ENCODE results near the gene LAMA2. TPM values are rescaled to one million over a fixed set of nuclear protein-coding genes. Genes with fewer than 3 reads are reported as not detected.

Gene LAMA2
- total RNA-seq, 1 experiment from 2014 or later = 8.2 TPM

GRCh38 chr6:128979071-128979470 lies 96.1 kb downstream of the LAMA2 start:
- Histone ChIP-seq H3K4me2 (ENCODE audit: low read length) (no peak overlapping the region), H3K4me3 (replicated peaks in 1 of 2; ENCODE audit: low read depth in 1 of 2, low read length in 2 of 2) (no peak overlapping the region), H3K27me3 (ENCODE audit: insufficient read depth, low read length) (no peaks in the 10 kb centered on the region), H3K9me2 (ENCODE audit: insufficient read depth) (no peaks in the 10 kb centered on the region), H3K4me1 (ENCODE audit: control insufficient read depth in 1 of 2, insufficient read depth in 2 of 2, low read length in 2 of 2) (no peaks in the 10 kb centered on the region), H3K9me3 (ENCODE audit: control insufficient read depth in 1 of 2, insufficient read depth in 1 of 2, low read depth in 1 of 2, low read length in 2 of 2) (no peaks in the 10 kb centered on the region), H3K27ac (ENCODE audit: low read depth, low read length) (no peak overlapping the region), H3K9ac (ENCODE audit: low read length) (no peak overlapping the region), H2AFZ (ENCODE audit: low read depth, low read length, poor library complexity, severe bottlenecking) (no peak overlapping the region), H3K79me2 (ENCODE audit: insufficient read depth, low read length) (no peaks in the 10 kb centered on the region), H4K20me1 (ENCODE audit: insufficient read depth) (no peaks in the 10 kb centered on the region), H3K36me3 (ENCODE audit: control insufficient read depth in 1 of 2, insufficient read depth in 2 of 2, low read length in 2 of 2) (no peaks in the 10 kb centered on the region)
- BruUV-seq (replicated peaks) = no TSS peak
- TF ChIP-seq POLR2AphosphoS5 (IDR thresholded peaks at IDR 0.05; ENCODE audit: low read depth, low read length) = no peak
- TF ChIP-seq TCF7L2 (IDR thresholded peaks at IDR 0.05; ENCODE audit: borderline replicate concordance, extremely low read depth, insufficient read depth, insufficient read length) = no peak
- no peak for TF ChIP-seq SRF (IDR thresholded peaks at IDR 0.05; ENCODE audit: low read depth)
- TF ChIP-seq EZH2 (IDR thresholded peaks at IDR 0.05) = no peak
- TF ChIP-seq ZBTB33 (IDR thresholded peaks at IDR 0.05; ENCODE audit: extremely low read depth, insufficient replicate concordance, low read length) = no peak
- TF ChIP-seq RAD21 (IDR thresholded peaks at IDR 0.05; ENCODE audit: low read depth) = no peak
- no peak for TF ChIP-seq CTCF (IDR thresholded peaks at IDR 0.05 in 2 of 3, conservative IDR thresholded peaks at IDR 0.05 in 1 of 3; ENCODE audit: borderline replicate concordance in 1 of 3, insufficient read depth in 1 of 3, low read depth in 2 of 3, low read length in 2 of 3)
- no peak for TF ChIP-seq SP1 (IDR thresholded peaks at IDR 0.05; ENCODE audit: low read depth)
- TF ChIP-seq MAX (IDR thresholded peaks at IDR 0.05) = no peak
- TF ChIP-seq ATF3 (IDR thresholded peaks at IDR 0.05) = no peak
- TF ChIP-seq CEBPB (IDR thresholded peaks at IDR 0.05; ENCODE audit: low read depth) = no peak
- no peak for TF ChIP-seq CBX3 (IDR thresholded peaks at IDR 0.05; ENCODE audit: low read depth)
- no peak for TF ChIP-seq POLR2A (IDR thresholded peaks at IDR 0.05; ENCODE audit: borderline replicate concordance, extremely low read depth, insufficient read depth, insufficient read length)
- POLR2A ChIA-PET = no interaction called here
- no peak for ATAC-seq
- intact Hi-C loops (cut with micrococcal nuclease) = no loop called here
- CTCF ChIA-PET = no interaction called here
- no peak for DNase-seq (ENCODE audit: low read depth, low spot score)
- RAD21 ChIA-PET (ENCODE audit: low non-redundant PET in 1 of 2, low total read pairs in 2 of 2, uncharacterized antibody in 2 of 2, unreplicated experiment in 2 of 2) = no interaction called here
